ENCODE data around the gene SHKBP1.

SHKBP1 gene

GRCh38 chr19:40571831-40572495 is 4.7 kb upstream of the SHKBP1 start:
- ATAC-seq, result no peak
- TF ChIP-seq ARNTL (CRISPR knock-in tag; IDR thresholded peaks at IDR 0.05; ENCODE audit: borderline replicate concordance, low read depth) (no peak), ZNF565 (CRISPR knock-in tag; conservative IDR thresholded peaks at IDR 0.05; ENCODE audit: low read depth) (no peak), ZNF8 (CRISPR knock-in tag; IDR thresholded peaks at IDR 0.05) (no peak), GLIS3 (CRISPR knock-in tag; IDR thresholded peaks at IDR 0.05) (no peak), ZC3H10 (CRISPR knock-in tag; IDR thresholded peaks at IDR 0.05) (no peak), RARB (CRISPR knock-in tag; IDR thresholded peaks at IDR 0.05) (no peak), CSDC2 (CRISPR knock-in tag; IDR thresholded peaks at IDR 0.05) (no peak), BACH2 (CRISPR knock-in tag; IDR thresholded peaks at IDR 0.05; ENCODE audit: borderline replicate concordance) (no peak), SNAI2 (CRISPR knock-in tag; IDR thresholded peaks at IDR 0.05) (no peak), TOX (CRISPR knock-in tag; IDR thresholded peaks at IDR 0.05; ENCODE audit: borderline replicate concordance) (no peak), ZFP3 (CRISPR knock-in tag; IDR thresholded peaks at IDR 0.05) (no peak), PATZ1 (CRISPR knock-in tag; IDR thresholded peaks at IDR 0.05; ENCODE audit: borderline replicate concordance) (no peak), ZFP30 (CRISPR knock-in tag; IDR thresholded peaks at IDR 0.05) (no peak), ESRRG (CRISPR knock-in tag; IDR thresholded peaks at IDR 0.05) (no peak), TCF4 (CRISPR knock-in tag; IDR thresholded peaks at IDR 0.05; ENCODE audit: borderline replicate concordance) (no peak), CREB5 (CRISPR knock-in tag; IDR thresholded peaks at IDR 0.05; ENCODE audit: low read depth) (no peak), ISL1 (CRISPR knock-in tag; IDR thresholded peaks at IDR 0.05) (no peak)
- TF ChIP-seq, protein P1, sequence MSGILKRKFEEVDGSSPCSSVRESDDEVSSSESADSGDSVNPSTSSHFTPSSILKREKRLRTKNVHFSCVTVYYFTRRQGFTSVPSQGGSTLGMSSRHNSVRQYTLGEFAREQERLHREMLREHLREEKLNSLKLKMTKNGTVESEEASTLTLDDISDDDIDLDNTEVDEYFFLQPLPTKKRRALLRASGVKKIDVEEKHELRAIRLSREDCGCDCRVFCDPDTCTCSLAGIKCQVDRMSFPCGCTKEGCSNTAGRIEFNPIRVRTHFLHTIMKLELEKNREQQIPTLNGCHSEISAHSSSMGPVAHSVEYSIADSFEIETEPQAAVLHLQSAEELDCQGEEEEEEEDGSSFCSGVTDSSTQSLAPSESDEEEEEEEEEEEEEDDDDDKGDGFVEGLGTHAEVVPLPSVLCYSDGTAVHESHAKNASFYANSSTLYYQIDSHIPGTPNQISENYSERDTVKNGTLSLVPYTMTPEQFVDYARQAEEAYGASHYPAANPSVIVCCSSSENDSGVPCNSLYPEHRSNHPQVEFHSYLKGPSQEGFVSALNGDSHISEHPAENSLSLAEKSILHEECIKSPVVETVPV (CRISPR knock-in tag; IDR thresholded peaks at IDR 0.05), result no peak
- TF ChIP-seq, protein P2, sequence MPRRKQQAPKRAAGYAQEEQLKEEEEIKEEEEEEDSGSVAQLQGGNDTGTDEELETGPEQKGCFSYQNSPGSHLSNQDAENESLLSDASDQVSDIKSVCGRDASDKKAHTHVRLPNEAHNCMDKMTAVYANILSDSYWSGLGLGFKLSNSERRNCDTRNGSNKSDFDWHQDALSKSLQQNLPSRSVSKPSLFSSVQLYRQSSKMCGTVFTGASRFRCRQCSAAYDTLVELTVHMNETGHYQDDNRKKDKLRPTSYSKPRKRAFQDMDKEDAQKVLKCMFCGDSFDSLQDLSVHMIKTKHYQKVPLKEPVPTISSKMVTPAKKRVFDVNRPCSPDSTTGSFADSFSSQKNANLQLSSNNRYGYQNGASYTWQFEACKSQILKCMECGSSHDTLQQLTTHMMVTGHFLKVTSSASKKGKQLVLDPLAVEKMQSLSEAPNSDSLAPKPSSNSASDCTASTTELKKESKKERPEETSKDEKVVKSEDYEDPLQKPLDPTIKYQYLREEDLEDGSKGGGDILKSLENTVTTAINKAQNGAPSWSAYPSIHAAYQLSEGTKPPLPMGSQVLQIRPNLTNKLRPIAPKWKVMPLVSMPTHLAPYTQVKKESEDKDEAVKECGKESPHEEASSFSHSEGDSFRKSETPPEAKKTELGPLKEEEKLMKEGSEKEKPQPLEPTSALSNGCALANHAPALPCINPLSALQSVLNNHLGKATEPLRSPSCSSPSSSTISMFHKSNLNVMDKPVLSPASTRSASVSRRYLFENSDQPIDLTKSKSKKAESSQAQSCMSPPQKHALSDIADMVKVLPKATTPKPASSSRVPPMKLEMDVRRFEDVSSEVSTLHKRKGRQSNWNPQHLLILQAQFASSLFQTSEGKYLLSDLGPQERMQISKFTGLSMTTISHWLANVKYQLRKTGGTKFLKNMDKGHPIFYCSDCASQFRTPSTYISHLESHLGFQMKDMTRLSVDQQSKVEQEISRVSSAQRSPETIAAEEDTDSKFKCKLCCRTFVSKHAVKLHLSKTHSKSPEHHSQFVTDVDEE (CRISPR knock-in tag; IDR thresholded peaks at IDR 0.05), result no peak

- ATAC-seq, result no peak
Measured at GRCh38 chr19:40575326-40575725, 1.3 kb upstream of the SHKBP1 start.

More at GRCh38 chr19:40575326-40575725, 1.3 kb upstream of the SHKBP1 start:
- TF ChIP-seq, protein P2 (CRISPR knock-in tag; IDR thresholded peaks at IDR 0.05), result no peak
- no peak for TF ChIP-seq ISL1 (CRISPR knock-in tag; IDR thresholded peaks at IDR 0.05)
- TF ChIP-seq BACH2 (CRISPR knock-in tag; IDR thresholded peaks at IDR 0.05; ENCODE audit: borderline replicate concordance), result no peak
- TF ChIP-seq CREB5 (CRISPR knock-in tag; IDR thresholded peaks at IDR 0.05; ENCODE audit: low read depth), result no peak
- no peak for TF ChIP-seq PATZ1 (CRISPR knock-in tag; IDR thresholded peaks at IDR 0.05; ENCODE audit: borderline replicate concordance)

Data from SK-N-SH treated with all-trans-retinoic acid at 6 μM for 48 hours (cell line).